ENCODE data around the gene VGLL1.

VGLL1 gene

DNA sequence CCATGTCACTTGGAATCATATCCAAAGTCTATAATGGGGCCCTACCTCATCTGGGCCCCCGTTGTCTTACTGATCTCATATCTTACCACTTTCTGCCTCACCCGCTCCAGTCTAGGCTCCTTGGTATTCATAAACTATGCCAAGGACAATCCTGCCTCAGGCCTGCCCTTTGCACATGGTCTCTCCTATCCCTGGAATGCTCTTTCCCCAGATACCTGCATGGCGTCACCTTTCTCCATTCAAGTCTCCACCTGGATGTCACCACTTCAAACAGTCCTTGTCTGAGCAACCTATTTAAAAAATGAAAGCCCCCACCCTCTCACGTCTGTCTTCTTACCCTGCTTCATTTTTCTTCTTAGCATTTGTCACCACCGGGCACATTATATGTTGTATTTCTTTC is 8.2 kb downstream of the VGLL1 start:
- Histone ChIP-seq H3K4me3 (no peak overlapping the region), H3K27me3 (no peaks in the 10 kb centered on the region), H3K27ac (no peak overlapping the region), H3K4me1 (no peaks in the 10 kb centered on the region), H3K36me3 (no peaks in the 10 kb centered on the region), H3K9me3 (no peaks in the 10 kb centered on the region)
- TF ChIP-seq CTCF (IDR thresholded peaks at IDR 0.05): no peak
- DNase-seq: no peak
- intact Hi-C loops (cut with DNase I; ENCODE audit: low total_unique reads): no loop called here

GRCh38 chrX:136541294-136541693 is 9.3 kb downstream of the VGLL1 start:
- Histone ChIP-seq H3K27me3 (no peaks in the 10 kb centered on the region), H3K4me1 (no peaks in the 10 kb centered on the region), H3K9me3 (no peaks in the 10 kb centered on the region), H3K27ac (no peak overlapping the region), H3K4me3 (no peak overlapping the region), H3K36me3 (no peaks in the 10 kb centered on the region)
- intact Hi-C loops (cut with DNase I; ENCODE audit: low total_unique reads): no loop called here
- no peak for DNase-seq
- no peak for TF ChIP-seq CTCF (IDR thresholded peaks at IDR 0.05)

DNA sequence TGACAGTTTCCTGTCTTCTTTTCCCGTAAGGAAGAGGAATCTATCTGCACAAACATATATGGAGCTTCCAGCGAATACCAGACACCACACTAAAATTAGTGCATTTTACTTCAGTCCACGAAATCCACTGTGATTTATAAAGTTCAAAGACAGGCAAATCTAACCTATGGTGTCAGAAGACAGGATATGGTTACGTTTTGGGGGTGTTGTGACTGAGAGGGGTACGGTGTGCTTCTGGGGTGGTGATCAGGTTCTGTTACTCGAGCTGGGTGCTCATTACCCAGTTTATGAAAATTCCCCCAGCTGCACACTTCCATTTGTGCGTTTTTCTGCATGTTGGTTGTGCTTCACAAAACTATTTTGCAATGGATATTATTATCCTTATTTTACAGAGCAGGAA is 10.3 kb downstream of the VGLL1 start:
- intact Hi-C loops (cut with DNase I; ENCODE audit: low total_unique reads): no loop called here
- TF ChIP-seq CTCF (IDR thresholded peaks at IDR 0.05): no peak
- Histone ChIP-seq H3K4me3 (no peak overlapping the region), H3K27me3 (no peaks in the 10 kb centered on the region), H3K36me3 (no peaks in the 10 kb centered on the region), H3K9me3 (no peaks in the 10 kb centered on the region), H3K27ac (no peak overlapping the region), H3K4me1 (no peaks in the 10 kb centered on the region)
- DNase-seq: no peak

GRCh38 chrX:136546371-136546781 is 14.4 kb downstream of the VGLL1 start:
- Histone ChIP-seq H3K4me1 (no peaks in the 10 kb centered on the region), H3K4me3 (no peak overlapping the region), H3K27ac (no peak overlapping the region), H3K9me3 (no peaks in the 10 kb centered on the region), H3K27me3 (no peaks in the 10 kb centered on the region), H3K36me3 (no peaks in the 10 kb centered on the region)
- no peak for TF ChIP-seq CTCF (IDR thresholded peaks at IDR 0.05)
- intact Hi-C loops (cut with DNase I; ENCODE audit: low total_unique reads): no loop called here
- DNase-seq: no peak

DNA sequence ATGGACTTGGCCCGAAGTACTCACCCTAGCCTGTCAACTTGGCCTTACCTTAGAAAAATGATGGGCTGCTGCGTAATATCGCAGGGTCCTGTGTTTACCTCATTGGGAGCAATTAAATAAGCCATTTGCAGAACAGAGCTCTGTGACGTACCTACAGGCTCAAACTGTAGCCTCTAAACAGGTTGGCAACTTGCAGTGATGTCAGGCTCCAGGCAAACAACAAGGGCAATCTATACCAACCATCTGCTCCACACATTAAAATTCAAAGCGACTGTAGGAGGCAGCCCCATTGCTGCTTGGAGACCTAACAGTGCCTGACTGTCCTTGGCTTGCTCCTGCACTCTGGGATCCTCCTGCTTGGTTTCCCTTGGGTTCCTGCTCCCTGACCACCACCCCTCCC is 17.2 kb downstream of the VGLL1 start:
- intact Hi-C loops (cut with DNase I; ENCODE audit: low total_unique reads): no loop called here

More for the DNA sequence above, 17.2 kb downstream of the VGLL1 start:
- Histone ChIP-seq H3K9me3 (no peaks in the 10 kb centered on the region), H3K27me3 (no peaks in the 10 kb centered on the region), H3K36me3 (no peaks in the 10 kb centered on the region), H3K4me3 (no peak overlapping the region), H3K27ac (no peak overlapping the region), H3K4me1 (no peaks in the 10 kb centered on the region)
- no peak for DNase-seq
- TF ChIP-seq CTCF (IDR thresholded peaks at IDR 0.05): no peak
